Aorta (tissue), 5 donors: ENCODE measurements around the gene TBC1D22A. TPM values are rescaled to one million over a fixed set of nuclear protein-coding genes. Genes with fewer than 3 reads are reported as not detected.

Source experiments
- ATAC-seq: fragments of 200-7000 bp; cut with Tn5 transposase; one replicate; pipeline ENCODE4 v1.9.1; 2022; ENCODE audit warnings: moderate library complexity; ENCODE audit not compliant: low FRiP score
- DNase-seq, 2 donors: peaks; one replicate each; pipeline ENCODE4 v3.0.0-alpha.2; 2020
- H3K27ac ChIP-seq, 2 donors: one replicate each; pipeline ENCODE4 v1.5.1; 2013; ENCODE audit warnings: low read length in 2 of 2, mild to moderate bottlenecking in 2 of 2, moderate library complexity in 2 of 2, control low read depth in 1 of 2, inconsistent platforms in 1 of 2, low read depth in 1 of 2
- H3K27me3 ChIP-seq, 2 donors: one replicate each; pipeline ENCODE4 v1.6.1; 2013; ENCODE audit warnings: control low read depth in 1 of 2, low read length in 1 of 2, mild to moderate bottlenecking in 1 of 2, moderate library complexity in 1 of 2; ENCODE audit not compliant: insufficient read depth in 2 of 2, control insufficient read depth in 1 of 2
- H3K36me3 ChIP-seq, 2 donors: one replicate each; pipeline ENCODE4 v1.6.1; 2013; ENCODE audit warnings: control low read depth in 1 of 2, low read length in 1 of 2, mild to moderate bottlenecking in 1 of 2; ENCODE audit not compliant: insufficient read depth in 2 of 2, control insufficient read depth in 1 of 2
- H3K4me1 ChIP-seq, 2 donors: one replicate each; pipeline ENCODE4 v1.6.1; 2013; ENCODE audit warnings: low read length in 2 of 2, control low read depth in 1 of 2, mild to moderate bottlenecking in 1 of 2, moderate library complexity in 1 of 2; ENCODE audit not compliant: insufficient read depth in 2 of 2, control insufficient read depth in 1 of 2
- H3K4me3 ChIP-seq, 2 donors: one replicate each; pipeline ENCODE4 v1.5.1; 2013; ENCODE audit warnings: low read length in 2 of 2, control low read depth in 1 of 2, mild to moderate bottlenecking in 1 of 2
- H3K9me3 ChIP-seq: one replicate; pipeline ENCODE4 v1.6.1; 2013; ENCODE audit warnings: mild to moderate bottlenecking, low read length; ENCODE audit not compliant: control insufficient read depth
- WGBS, 2 donors: extraction: QIAGEN DNeasy Blood & Tissue Kit; methylation state at CpG; one replicate each; pipeline ENCODE4 v1.1.7; 2013; 5-methylcytosine and 5-hydroxymethylcytosine counted together
- intact Hi-C, 2 donors: fragments of 100-400 bp; cut with DNase I; formaldehyde crosslinking; loops; one replicate each; pipeline versions ENCODE4 v1.14.2 to v1.15.0; 2022
- polyA plus RNA-seq, 2 donors: library from polyadenylated mRNA; stranded (reverse); fragments of 200-250 nt; gene quantifications; one replicate each; pipeline ENCODE4 v1.2.3, GENCODE V29; 2013
- total RNA-seq, 2 donors: library from RNA; stranded (reverse); fragmentation: NEBNext Ultra II Directional; extraction: Animal tissue kit (Norgen Biotek cat#: 25700); gene quantifications; one replicate each; pipeline ENCODE4 v1.2.1, GENCODE V29; 2021
- donor health status: healthy with polysubstance abuse.
- donor health status: Bipolar disorder and iron deficiency.
- donor health status: DM: no; HTN: no; CAD: no.
- donor health status: DM: no; HTN: no; CAD: no.
- donor health status: DM: yes; HTN: yes; CAD: no.

The TBC1D22A gene
- total and polyA plus RNA-seq, 4 donors = 10.8 to 37.1 (median 17.9) TPM

GRCh38 chr22:46923394-46923793 is 160.9 kb downstream of the TBC1D22A start:
- WGBS, 2 donors = 94 to 96% methylated on average over 10 of the region's 10 CpGs
- H3K9me3 ChIP-seq = no peaks in the 10 kb centered on the region
- no peak overlapping the region for H3K4me3 ChIP-seq
- intact Hi-C loops = no loop called here
- ATAC-seq (peak; percentile 36), DNase-seq (no peak)
- no peaks in the 10 kb centered on the region for H3K4me1 ChIP-seq
- H3K36me3 ChIP-seq = no peaks in the 10 kb centered on the region
- H3K27ac ChIP-seq = no peak overlapping the region
- H3K27me3 ChIP-seq = no peaks in the 10 kb centered on the region

GRCh38 chr22:46925818-46926217 is 163.4 kb downstream of the TBC1D22A start:
- ATAC-seq (no peak), DNase-seq (no peak)
- Histone ChIP-seq H3K27ac (no peak overlapping the region), H3K9me3 (no peaks in the 10 kb centered on the region), H3K27me3 (no peaks in the 10 kb centered on the region), H3K36me3 (no peaks in the 10 kb centered on the region), H3K4me3 (no peak overlapping the region), H3K4me1 (no peaks in the 10 kb centered on the region)
- WGBS, 2 donors = 50 to 62% methylated on average over 3 of the region's 3 CpGs
- intact Hi-C loops = no loop called here

GRCh38 chr22:46929046-46929709 is 166.7 kb downstream of the TBC1D22A start:
- WGBS, 2 donors = 83 to 90% methylated on average over 7 of the region's 7 CpGs
- no peaks in the 10 kb centered on the region for H3K9me3 ChIP-seq
- ATAC-seq = no peak
- H3K4me3 ChIP-seq = no peak overlapping the region
- H3K27ac ChIP-seq = no peak overlapping the region
- no peaks in the 10 kb centered on the region for H3K27me3 ChIP-seq
- no peaks in the 10 kb centered on the region for H3K36me3 ChIP-seq
- intact Hi-C loops = no loop called here
- H3K4me1 ChIP-seq = no peaks in the 10 kb centered on the region
- DNase-seq = no peak

GRCh38 chr22:46929710-46930204 is 167.3 kb downstream of the TBC1D22A start:
- H3K9me3 ChIP-seq = no peaks in the 10 kb centered on the region
- ATAC-seq = no peak
- no peaks in the 10 kb centered on the region for H3K27me3 ChIP-seq
- H3K27ac ChIP-seq = no peak overlapping the region
- intact Hi-C loops = no loop called here
- DNase-seq = no peak
- no peaks in the 10 kb centered on the region for H3K36me3 ChIP-seq
- H3K4me1 ChIP-seq = no peaks in the 10 kb centered on the region
- H3K4me3 ChIP-seq = no peak overlapping the region
- 85 to 86% methylated on average over 9 of the region's 9 CpGs for WGBS, 2 donors

GRCh38 chr22:46931414-46931813 is 169.0 kb downstream of the TBC1D22A start:
- Histone ChIP-seq H3K27ac (no peak overlapping the region), H3K4me3 (no peak overlapping the region), H3K4me1 (no peaks in the 10 kb centered on the region), H3K9me3 (no peaks in the 10 kb centered on the region), H3K36me3 (no peaks in the 10 kb centered on the region), H3K27me3 (no peaks in the 10 kb centered on the region)
- ATAC-seq (no peak), DNase-seq (no peak)
- intact Hi-C loops = no loop called here
- 90 to 91% methylated on average over 5 of the region's 5 CpGs for WGBS, 2 donors

- DNase-seq (no peak), ATAC-seq (no peak)
- WGBS, 2 donors = 96% methylated on average over 10 of the region's 10 CpGs
- no peak overlapping the region for H3K27ac ChIP-seq
- intact Hi-C loops = no loop called here
- H3K27me3 ChIP-seq = no peaks in the 10 kb centered on the region
- no peaks in the 10 kb centered on the region for H3K4me1 ChIP-seq
- H3K36me3 ChIP-seq = no peaks in the 10 kb centered on the region
- no peak overlapping the region for H3K4me3 ChIP-seq
- no peaks in the 10 kb centered on the region for H3K9me3 ChIP-seq
These were observed 169.4 kb downstream of the TBC1D22A start for GRCh38 chr22:46931881-46932280.

GRCh38 chr22:46933040-46933930 is 170.8 kb downstream of the TBC1D22A start:
- ATAC-seq (no peak), DNase-seq (peak in 1 of 2 donors; percentile 49)
- Histone ChIP-seq H3K4me3 (no peak overlapping the region), H3K27me3 (no peaks in the 10 kb centered on the region), H3K9me3 (no peaks in the 10 kb centered on the region), H3K27ac (no peak overlapping the region), H3K4me1 (no peaks in the 10 kb centered on the region), H3K36me3 (no peaks in the 10 kb centered on the region)
- 95 to 96% methylated on average over 11 of the region's 11 CpGs for WGBS, 2 donors
- intact Hi-C loops = no loop called here

GRCh38 chr22:46934172-46934745 is 171.8 kb downstream of the TBC1D22A start:
- intact Hi-C loops = no loop called here
- no peak overlapping the region for H3K27ac ChIP-seq
- H3K36me3 ChIP-seq = no peaks in the 10 kb centered on the region
- DNase-seq = no peak
- H3K27me3 ChIP-seq = no peaks in the 10 kb centered on the region
- 88 to 93% methylated on average over 14 of the region's 14 CpGs for WGBS, 2 donors
- no peak overlapping the region for H3K4me3 ChIP-seq
- no peak for ATAC-seq
- H3K4me1 ChIP-seq = no peaks in the 10 kb centered on the region
- no peaks in the 10 kb centered on the region for H3K9me3 ChIP-seq
